PFSK-1 (cell line): Measurements from ENCODE around the gene CELF4.

Experiments
- FOXP2 ChIP-seq: optimal IDR thresholded peaks from 2 replicates; pipeline ENCODE3; 2011; ENCODE audit warnings: borderline replicate concordance, control low read depth, inconsistent platforms; ENCODE audit not compliant: insufficient read depth; ENCODE audit errors: extremely low read length, extremely low read depth
- POLR2AphosphoS5 ChIP-seq: IDR thresholded peaks from 2 replicates; pipeline ENCODE4 v1.6.1; 2012; ENCODE audit warnings: low read depth, mild to moderate bottlenecking, control low read depth, low read length, moderate library complexity
- TF ChIP-seq, protein P1 (sequence below), 2 experiments: IDR thresholded peaks; 2 replicates each; pipeline versions ENCODE4 v1.6.1 to v1.8.0; 2011 to 2012; ENCODE audit warnings: low read depth in 2 of 2, low read length in 2 of 2, control low read depth in 1 of 2, inconsistent platforms in 1 of 2, mild to moderate bottlenecking in 1 of 2, moderate library complexity in 1 of 2; ENCODE audit not compliant: insufficient read depth in 1 of 2

- TF ChIP-seq POLR2AphosphoS5: no peak
- TF ChIP-seq, protein P1, sequence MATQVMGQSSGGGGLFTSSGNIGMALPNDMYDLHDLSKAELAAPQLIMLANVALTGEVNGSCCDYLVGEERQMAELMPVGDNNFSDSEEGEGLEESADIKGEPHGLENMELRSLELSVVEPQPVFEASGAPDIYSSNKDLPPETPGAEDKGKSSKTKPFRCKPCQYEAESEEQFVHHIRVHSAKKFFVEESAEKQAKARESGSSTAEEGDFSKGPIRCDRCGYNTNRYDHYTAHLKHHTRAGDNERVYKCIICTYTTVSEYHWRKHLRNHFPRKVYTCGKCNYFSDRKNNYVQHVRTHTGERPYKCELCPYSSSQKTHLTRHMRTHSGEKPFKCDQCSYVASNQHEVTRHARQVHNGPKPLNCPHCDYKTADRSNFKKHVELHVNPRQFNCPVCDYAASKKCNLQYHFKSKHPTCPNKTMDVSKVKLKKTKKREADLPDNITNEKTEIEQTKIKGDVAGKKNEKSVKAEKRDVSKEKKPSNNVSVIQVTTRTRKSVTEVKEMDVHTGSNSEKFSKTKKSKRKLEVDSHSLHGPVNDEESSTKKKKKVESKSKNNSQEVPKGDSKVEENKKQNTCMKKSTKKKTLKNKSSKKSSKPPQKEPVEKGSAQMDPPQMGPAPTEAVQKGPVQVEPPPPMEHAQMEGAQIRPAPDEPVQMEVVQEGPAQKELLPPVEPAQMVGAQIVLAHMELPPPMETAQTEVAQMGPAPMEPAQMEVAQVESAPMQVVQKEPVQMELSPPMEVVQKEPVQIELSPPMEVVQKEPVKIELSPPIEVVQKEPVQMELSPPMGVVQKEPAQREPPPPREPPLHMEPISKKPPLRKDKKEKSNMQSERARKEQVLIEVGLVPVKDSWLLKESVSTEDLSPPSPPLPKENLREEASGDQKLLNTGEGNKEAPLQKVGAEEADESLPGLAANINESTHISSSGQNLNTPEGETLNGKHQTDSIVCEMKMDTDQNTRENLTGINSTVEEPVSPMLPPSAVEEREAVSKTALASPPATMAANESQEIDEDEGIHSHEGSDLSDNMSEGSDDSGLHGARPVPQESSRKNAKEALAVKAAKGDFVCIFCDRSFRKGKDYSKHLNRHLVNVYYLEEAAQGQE (IDR thresholded peaks at IDR 0.05; ENCODE audit: insufficient read depth in 1 of 2, low read depth in 2 of 2, low read length in 2 of 2): no peak
- no peak for TF ChIP-seq FOXP2
These were observed 323.5 kb downstream of the CELF4 start for GRCh38 chr18:37242091-37242490.
